Spleen (tissue), 7 donors: Measurements from ENCODE around the gene PIK3C3.

Experiments used
- POLR2A ChIP-seq, 3 donors: fragments of 450-650 bp; IDR thresholded peaks; one replicate each; pipeline ENCODE4 v1.5.1; 2017; ENCODE audit warnings: antibody characterized with exemption in 3 of 3, mild to moderate bottlenecking in 1 of 3
- POLR2AphosphoS5 ChIP-seq, 3 donors: sonication (generic); formaldehyde crosslinking; IDR thresholded peaks; one replicate each; pipeline ENCODE4 v1.5.1; 2017; ENCODE audit warnings: antibody characterized with exemption in 3 of 3
- TF ChIP-seq, protein P1 (sequence below), 11 experiments: fragments of 200-600 bp in 7 of 11; fragments of 450-650 bp in 4 of 11; sonication (generic) in 4 of 11; IDR thresholded peaks in 8 of 11; conservative IDR thresholded peaks in 3 of 11; 1 replicate in 7 of 11; 2 replicates in 4 of 11; pipeline versions ENCODE4 v1.4.0 to v1.8.0; 2016 to 2021; ENCODE audit warnings: antibody characterized with exemption in 11 of 11, inconsistent platforms in 4 of 11, mild to moderate bottlenecking in 1 of 11
- donor health status: DM: no; HTN: no; CAD: no; lungs with moderate emphysema.
- donor health status: DM: no; HTN: no; CAD: no.
- donor health status: DM: no; HTN: no; CAD: no.

- no peak for TF ChIP-seq POLR2AphosphoS5 (IDR thresholded peaks at IDR 0.05)
- TF ChIP-seq, protein P1, sequence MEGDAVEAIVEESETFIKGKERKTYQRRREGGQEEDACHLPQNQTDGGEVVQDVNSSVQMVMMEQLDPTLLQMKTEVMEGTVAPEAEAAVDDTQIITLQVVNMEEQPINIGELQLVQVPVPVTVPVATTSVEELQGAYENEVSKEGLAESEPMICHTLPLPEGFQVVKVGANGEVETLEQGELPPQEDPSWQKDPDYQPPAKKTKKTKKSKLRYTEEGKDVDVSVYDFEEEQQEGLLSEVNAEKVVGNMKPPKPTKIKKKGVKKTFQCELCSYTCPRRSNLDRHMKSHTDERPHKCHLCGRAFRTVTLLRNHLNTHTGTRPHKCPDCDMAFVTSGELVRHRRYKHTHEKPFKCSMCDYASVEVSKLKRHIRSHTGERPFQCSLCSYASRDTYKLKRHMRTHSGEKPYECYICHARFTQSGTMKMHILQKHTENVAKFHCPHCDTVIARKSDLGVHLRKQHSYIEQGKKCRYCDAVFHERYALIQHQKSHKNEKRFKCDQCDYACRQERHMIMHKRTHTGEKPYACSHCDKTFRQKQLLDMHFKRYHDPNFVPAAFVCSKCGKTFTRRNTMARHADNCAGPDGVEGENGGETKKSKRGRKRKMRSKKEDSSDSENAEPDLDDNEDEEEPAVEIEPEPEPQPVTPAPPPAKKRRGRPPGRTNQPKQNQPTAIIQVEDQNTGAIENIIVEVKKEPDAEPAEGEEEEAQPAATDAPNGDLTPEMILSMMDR (IDR thresholded peaks at IDR 0.05 in 8 of 11, conservative IDR thresholded peaks at IDR 0.05 in 3 of 11): no peak
- TF ChIP-seq POLR2A (IDR thresholded peaks at IDR 0.05): no peak
These were observed 158.6 kb downstream of the PIK3C3 start for GRCh38 chr18:42113529-42114191.
